ENCODE results near the gene VPS51.

DNA sequence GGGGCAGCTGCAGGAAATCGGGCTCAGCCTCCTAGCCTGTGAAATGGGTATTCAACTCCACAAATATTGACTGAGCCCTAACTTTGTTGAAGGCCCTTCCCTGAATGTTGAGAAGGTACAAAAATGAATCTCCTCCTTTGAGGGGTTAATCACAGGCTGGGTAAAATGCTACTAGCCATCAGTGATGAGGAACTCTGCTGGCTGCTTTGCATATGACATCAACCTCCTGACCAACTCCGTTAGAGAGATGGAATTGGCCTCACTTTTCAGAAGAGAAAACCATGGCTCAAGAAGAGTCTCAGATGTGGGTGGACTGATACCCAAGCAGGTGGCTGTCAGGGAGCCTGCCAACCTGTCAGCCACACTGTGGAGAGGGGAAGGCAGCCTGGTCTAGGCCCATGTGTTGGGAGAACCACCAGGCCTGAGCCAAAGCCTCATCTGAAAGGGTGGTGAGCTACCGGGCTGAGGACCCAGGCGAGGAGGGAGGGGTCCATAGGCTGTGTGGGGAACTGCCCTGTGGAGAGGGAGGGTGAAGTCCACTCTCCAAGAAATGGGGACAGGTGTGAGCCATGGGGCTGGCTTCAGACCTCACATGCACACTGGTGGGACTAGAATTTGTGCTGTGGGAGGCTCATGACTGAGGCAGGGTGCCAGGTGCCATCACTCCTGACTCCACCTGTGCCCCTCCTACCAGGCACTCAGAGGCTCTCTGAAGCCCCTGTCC is 23.9 kb upstream of the VPS51 start:
- TF ChIP-seq, protein P1, sequence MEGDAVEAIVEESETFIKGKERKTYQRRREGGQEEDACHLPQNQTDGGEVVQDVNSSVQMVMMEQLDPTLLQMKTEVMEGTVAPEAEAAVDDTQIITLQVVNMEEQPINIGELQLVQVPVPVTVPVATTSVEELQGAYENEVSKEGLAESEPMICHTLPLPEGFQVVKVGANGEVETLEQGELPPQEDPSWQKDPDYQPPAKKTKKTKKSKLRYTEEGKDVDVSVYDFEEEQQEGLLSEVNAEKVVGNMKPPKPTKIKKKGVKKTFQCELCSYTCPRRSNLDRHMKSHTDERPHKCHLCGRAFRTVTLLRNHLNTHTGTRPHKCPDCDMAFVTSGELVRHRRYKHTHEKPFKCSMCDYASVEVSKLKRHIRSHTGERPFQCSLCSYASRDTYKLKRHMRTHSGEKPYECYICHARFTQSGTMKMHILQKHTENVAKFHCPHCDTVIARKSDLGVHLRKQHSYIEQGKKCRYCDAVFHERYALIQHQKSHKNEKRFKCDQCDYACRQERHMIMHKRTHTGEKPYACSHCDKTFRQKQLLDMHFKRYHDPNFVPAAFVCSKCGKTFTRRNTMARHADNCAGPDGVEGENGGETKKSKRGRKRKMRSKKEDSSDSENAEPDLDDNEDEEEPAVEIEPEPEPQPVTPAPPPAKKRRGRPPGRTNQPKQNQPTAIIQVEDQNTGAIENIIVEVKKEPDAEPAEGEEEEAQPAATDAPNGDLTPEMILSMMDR (IDR thresholded peaks at IDR 0.05; ENCODE audit: low read depth, low read length) = no peak
- no peak for TF ChIP-seq EZH2phosphoT487 (IDR thresholded peaks at IDR 0.05; ENCODE audit: low read depth)

All from OCI-LY3 (cell line).